Measurements from ENCODE around the gene NUTM2D. TPM values are rescaled to one million over a fixed set of nuclear protein-coding genes. Genes with fewer than 3 reads are reported as not detected.
"Not testable (repeated sequence)": the region's sequence is repeated elsewhere in the genome, so short reads cannot be mapped to it uniquely, and the experiment has no call there.

Gene NUTM2D
- total RNA-seq, 3 donors from 2014 or later (not counting 1 experiment from before 2014, with no cell fraction given) = 3.1 to 5.2 (median 4.6) TPM

DNA sequence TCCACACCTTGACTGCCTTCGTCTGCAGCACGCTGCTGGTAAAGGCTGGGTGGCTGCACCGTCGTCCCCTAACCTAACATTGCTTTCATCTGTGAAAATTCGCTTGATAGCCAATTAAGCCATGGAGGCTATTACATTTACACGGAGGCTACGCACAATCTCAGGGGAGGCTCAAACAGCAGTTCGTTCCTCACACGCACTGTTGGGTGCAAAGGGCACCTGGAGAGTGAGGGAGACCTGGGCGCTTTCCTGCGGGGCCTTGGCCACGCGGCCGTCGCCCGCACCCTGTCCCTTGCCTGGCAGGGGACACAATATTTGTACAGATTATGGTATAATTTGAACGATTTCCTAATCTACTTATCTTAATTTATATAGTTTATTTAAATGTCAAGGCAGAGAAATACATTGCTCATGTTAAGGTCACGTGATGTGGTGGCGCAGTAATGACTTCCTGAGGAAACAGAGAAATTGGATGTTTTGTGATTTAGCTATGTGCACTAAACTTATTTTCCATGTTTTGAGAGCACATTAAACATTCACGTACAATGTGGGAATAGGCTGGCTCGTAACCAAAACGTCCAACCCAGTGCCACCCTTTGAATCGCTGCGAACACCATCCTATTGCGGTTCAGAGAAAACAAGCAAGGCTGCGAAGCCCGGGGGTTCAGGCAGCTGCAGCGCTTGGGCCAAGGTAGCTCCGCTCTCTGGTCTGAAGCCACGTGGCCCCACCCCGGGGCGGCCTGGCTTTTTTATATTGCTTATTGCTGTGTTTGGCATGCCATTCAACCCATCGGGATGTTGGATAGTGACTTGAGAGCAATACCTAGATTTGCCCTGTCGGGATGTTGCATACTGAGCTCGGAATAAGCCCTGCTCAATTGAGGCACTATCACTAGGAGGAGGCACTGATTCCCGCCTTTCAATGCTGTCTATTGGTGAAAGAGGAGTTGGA, 50.2 kb downstream of the NUTM2D start:
- H3K4me3 Mint-ChIP-seq = peak overlapping the region; percentile 53
- H3K36me3 Mint-ChIP-seq; H3K27ac Mint-ChIP-seq; H3K9me3 Mint-ChIP-seq; H3K27ac ChIP-seq (ENCODE audit: low read length); intact Hi-C loops (cut with micrococcal nuclease); H3K4me1 ChIP-seq (ENCODE audit: control insufficient read depth, insufficient read depth, low read length); H3K9me3 ChIP-seq (ENCODE audit: control insufficient read depth, insufficient read depth, low read length); H3K27me3 ChIP-seq (ENCODE audit: control insufficient read depth, insufficient read depth, low read length); H3K4me1 Mint-ChIP-seq; H3K36me3 ChIP-seq (ENCODE audit: control insufficient read depth, insufficient read depth, low read length); H3K4me3 ChIP-seq (ENCODE audit: low read length): not testable (repeated sequence)
- ATAC-seq (peak in 2 of 3 donors; percentile 49 to 61), DNase-seq (peak in 1 of 2 donors; percentile 10)
- peaks cover 28 to 46% of the 10 kb centered on the region in 2 donors for H3K27me3 Mint-ChIP-seq (ENCODE audit: low read depth in 2 of 2)
- 38% methylated on average over 25 of the region's 36 CpGs for WGBS (ENCODE audit: insufficient coverage)

DNA sequence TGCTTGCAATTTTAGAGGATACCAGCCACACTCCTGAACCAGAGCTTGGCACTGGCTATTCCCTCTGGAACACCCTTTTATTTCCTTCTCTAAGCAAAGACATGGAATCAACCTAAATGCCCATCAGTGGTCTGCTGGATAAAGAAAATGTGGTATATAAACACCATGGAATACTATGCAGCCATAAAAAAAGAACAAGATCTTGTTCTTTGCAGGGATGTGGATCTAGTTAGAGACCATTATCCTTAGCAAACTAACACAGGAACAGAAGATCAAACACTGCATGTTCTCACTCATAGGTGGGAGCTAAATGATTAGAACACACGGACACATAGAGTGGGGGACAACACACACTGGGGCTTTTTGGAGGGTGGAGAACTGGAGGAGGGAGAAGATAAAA, 56.4 kb downstream of the NUTM2D start:
- H3K4me3 ChIP-seq (ENCODE audit: low read length); H3K27ac ChIP-seq (ENCODE audit: low read length); H3K27ac Mint-ChIP-seq; H3K36me3 Mint-ChIP-seq; H3K4me1 Mint-ChIP-seq; H3K36me3 ChIP-seq (ENCODE audit: control insufficient read depth, insufficient read depth, low read length); DNase-seq; H3K9me3 ChIP-seq (ENCODE audit: control insufficient read depth, insufficient read depth, low read length); H3K4me1 ChIP-seq (ENCODE audit: control insufficient read depth, insufficient read depth, low read length); H3K27me3 ChIP-seq (ENCODE audit: control insufficient read depth, insufficient read depth, low read length); H3K9me3 Mint-ChIP-seq; intact Hi-C loops (cut with micrococcal nuclease); H3K4me3 Mint-ChIP-seq; ATAC-seq: not testable (repeated sequence)
- H3K27me3 Mint-ChIP-seq (ENCODE audit: low read depth in 2 of 2) = peaks cover 25 to 41% of the 10 kb centered on the region in 2 donors
- 100% methylated on average over 1 of the region's 1 CpG for WGBS (ENCODE audit: insufficient coverage)

Other genes with a start within 250 kb of the NUTM2D start
- 1 to 10 TPM in 2 of 3 donors, under 1 TPM in 1; 0.93 to 1.7 (median 1.5) TPM for gene NUTM2A, start 132.3 kb upstream of the NUTM2D start, total RNA-seq
- gene MINPP1, start 147.1 kb downstream of the NUTM2D start, total RNA-seq = 1 to 10 TPM; 3.6 to 5.8 (median 5.4) TPM

Data from natural killer cell (primary cell).